Endothelial cell of umbilical vein (primary cell): ENCODE measurements around the gene KLF3. TPM values are rescaled to one million over a fixed set of nuclear protein-coding genes. Genes with fewer than 3 reads are reported as not detected.

Experiments used
- BruUV-seq: library from RNA; stranded (reverse); fragments of 400-500 nt; replicated peaks from 2 replicates; lab custom pipeline; 2021; lab: Mats Ljungman, UMichigan
- CTCF ChIA-PET: fragments of 300-600, 350-600 bp; sonication (Branson Sonifier 250); formaldehyde crosslinking; loops from one replicate; lab custom pipeline; 2021; ENCODE audit warnings: antibody characterized with exemption, inconsistent platforms; lab: Charles Lee
- POLR2A ChIA-PET: fragments of 300-600, 350-600 bp; sonication (Branson Sonifier 250); formaldehyde crosslinking; loops from one replicate; lab custom pipeline; 2021; ENCODE audit warnings: antibody characterized with exemption, inconsistent platforms; lab: Charles Lee
- DNase-seq: peaks from one replicate; pipeline ENCODE4 v3.0.0-alpha.2; 2011; ENCODE audit warnings: low read depth, low spot score
- FAIRE-seq: peaks from 2 replicates; lab custom pipeline; 2011; peaks lifted over from hg19 to GRCh38; lab: Jason Lieb, UNC
- H2AFZ ChIP-seq: 2 replicates; pipeline ENCODE4 v1.6.0; 2012; ENCODE audit warnings: low read depth, low read length, control low read depth, inconsistent platforms
- H3K27ac ChIP-seq: 2 replicates; pipeline ENCODE4 v1.5.1; 2011; ENCODE audit warnings: low read depth, mild to moderate bottlenecking, control low read depth, low read length, moderate library complexity; ENCODE audit not compliant: insufficient read depth
- H3K27me3 ChIP-seq, 2 experiments: 2 replicates each; pipeline versions ENCODE4 v1.6.0 to v1.6.1; 2011; ENCODE audit warnings: low read length in 2 of 2, mixed read lengths in 1 of 2; ENCODE audit not compliant: control insufficient read depth in 2 of 2, insufficient read depth in 2 of 2
- H3K36me3 ChIP-seq, 2 experiments: 2 replicates in 1 of 2; 3 replicates in 1 of 2; pipeline ENCODE4 v1.5.1; 2011; ENCODE audit warnings: low read length in 2 of 2, mild to moderate bottlenecking in 1 of 2, moderate library complexity in 1 of 2; ENCODE audit not compliant: control insufficient read depth in 2 of 2, insufficient read depth in 2 of 2; ENCODE audit errors: extremely low read depth in 1 of 2
- H3K4me1 ChIP-seq: 3 replicates; pipeline ENCODE4 v1.5.1; 2011; ENCODE audit warnings: mild to moderate bottlenecking, low read length; ENCODE audit not compliant: control insufficient read depth, insufficient read depth; ENCODE audit errors: extremely low read depth
- H3K4me2 ChIP-seq: 2 replicates; pipeline ENCODE4 v1.6.1; 2011; ENCODE audit warnings: low read length, control low read depth, mixed read lengths; ENCODE audit not compliant: insufficient read depth
- H3K4me3 ChIP-seq, 3 experiments: fragments of 200-600 bp in 1 of 3; sonication (generic), shearing (Covaris generic) in 1 of 3; replicated peaks in 1 of 3; 2 replicates each; pipeline ENCODE4 v1.5.1; 2011 to 2016; ENCODE audit warnings: control low read depth in 3 of 3, low read length in 3 of 3, mild to moderate bottlenecking in 2 of 3, inconsistent platforms in 1 of 3, low read depth in 1 of 3, moderate library complexity in 1 of 3; ENCODE audit not compliant: insufficient read depth in 1 of 3
- H3K79me2 ChIP-seq: 2 replicates; pipeline ENCODE4 v1.6.0; 2012; ENCODE audit warnings: low read length, inconsistent platforms; ENCODE audit not compliant: control insufficient read depth, insufficient read depth
- H3K9ac ChIP-seq: replicated peaks from 2 replicates; pipeline ENCODE3; 2011; ENCODE audit warnings: low read length, control low read depth; ENCODE audit not compliant: insufficient read depth; ENCODE audit errors: extremely low read depth
- H3K9me1 ChIP-seq: replicated peaks from 3 replicates; pipeline ENCODE4 v1.6.0; 2011; ENCODE audit warnings: mild to moderate bottlenecking, low read length; ENCODE audit not compliant: control insufficient read depth, insufficient read depth; ENCODE audit errors: extremely low read depth
- H3K9me3 ChIP-seq: replicated peaks from 2 replicates; pipeline ENCODE4 v1.5.1; 2012; ENCODE audit warnings: low read length, inconsistent platforms; ENCODE audit not compliant: control insufficient read depth, insufficient read depth
- H4K20me1 ChIP-seq: replicated peaks from 2 replicates; pipeline ENCODE3; 2011; ENCODE audit warnings: mild to moderate bottlenecking, low read length; ENCODE audit not compliant: control insufficient read depth, insufficient read depth; ENCODE audit errors: extremely low read depth
- FOS ChIP-seq: IDR thresholded peaks from 2 replicates; pipeline ENCODE4 v1.6.1; 2011; ENCODE audit warnings: mild to moderate bottlenecking, low read length, moderate library complexity, borderline replicate concordance; ENCODE audit not compliant: insufficient read depth
- POLR2A ChIP-seq: IDR thresholded peaks from 2 replicates; pipeline ENCODE4 v1.6.1; 2012; ENCODE audit warnings: low read depth, mild to moderate bottlenecking, control low read depth, low read length
- POLR2AphosphoS5 ChIP-seq: IDR thresholded peaks from 2 replicates; pipeline ENCODE4 v1.6.1; 2012; ENCODE audit warnings: low read depth, mild to moderate bottlenecking, control low read depth, low read length, moderate library complexity; ENCODE audit not compliant: insufficient read depth
- dilution Hi-C: fragments of 300-500 bp; cut with MboI; formaldehyde crosslinking; loops from one replicate; pipeline ENCODE4 v1.15.0; 2019; ENCODE audit warnings: low sequenced_read_pairs; ENCODE audit not compliant: extremely low pct_ligation_motif_present
- intact Hi-C: fragments of 100-400 bp; cut with micrococcal nuclease; formaldehyde crosslinking; loops from one replicate; pipeline ENCODE4 v1.10.0; 2022
- polyA plus RNA-seq, 4 experiments: library from polyadenylated mRNA; depleted of rRNA in 3 of 4; stranded (reverse) in 3 of 4; unstranded in 1 of 4; fragments of >200 nt; gene quantifications; 2 replicates each; pipeline versions ENCODE4 v1.2.1 to v1.2.3, GENCODE V29; 2011 to 2012; ENCODE audit warnings: missing spikeins in 1 of 4
- total RNA-seq: library from RNA; stranded (reverse); gene quantifications from 2 replicates; pipeline ENCODE4 v1.2.3, GENCODE V29; 2021
- TF ChIP-seq, protein P1 (sequence below): IDR thresholded peaks from 2 replicates; pipeline ENCODE4 v1.6.1; 2011; ENCODE audit not compliant: insufficient read depth, insufficient read length

The KLF3 gene
- total and polyA plus RNA-seq, 2 donors (not counting 3 experiments of a cell fraction or from before 2014, with no cell fraction given) = 27.7 to 50.5 TPM

DNA sequence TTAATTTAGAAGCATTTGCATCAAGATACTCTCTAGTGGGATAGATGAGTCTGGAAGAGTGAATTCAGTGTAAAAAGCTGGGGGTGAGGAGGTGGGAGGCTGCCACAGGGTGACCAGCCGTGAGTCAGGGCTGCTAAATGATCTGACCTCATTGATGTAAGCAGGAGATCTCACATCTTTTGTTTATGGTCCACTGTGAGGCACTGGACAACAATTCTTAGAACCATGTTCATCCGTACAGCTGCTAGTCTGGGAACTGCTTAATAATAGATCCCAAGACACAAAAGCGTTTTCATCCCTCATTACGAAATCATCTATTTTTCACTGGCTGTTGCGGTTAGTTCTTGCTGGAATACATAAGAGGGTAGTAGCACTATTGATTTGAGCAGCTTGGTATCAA is 14.1 kb downstream of the KLF3 start:
- ChIA-PET CTCF (interaction anchor here (0.6 to 6.0 kb wide), 5 partner anchors 9 to 497 kb away, joined by 3 to 133 read pairs (median 16); no protein-coding TSS in a partner anchor), POLR2A (no interaction called here)
- intact Hi-C loops = no loop called here

DNA sequence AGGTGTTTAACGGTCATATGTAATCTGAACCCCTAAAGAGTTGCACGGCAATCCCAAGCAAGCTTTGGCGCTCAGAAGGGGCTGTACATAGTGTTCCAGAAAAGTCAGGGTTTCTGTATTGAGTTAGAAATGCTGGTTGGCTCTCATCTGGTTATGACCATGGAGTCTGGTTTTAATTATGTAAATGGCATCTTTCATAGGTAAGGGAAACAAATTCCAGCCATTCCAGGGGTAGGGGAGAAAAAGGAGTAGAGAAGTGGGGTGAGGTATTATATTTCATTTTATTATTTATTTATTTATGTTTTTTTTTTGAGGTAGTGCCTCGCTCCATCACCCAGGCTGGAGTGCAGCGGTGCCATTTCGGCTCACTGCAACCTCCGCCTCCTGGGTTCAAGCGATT is 15.9 kb downstream of the KLF3 start:
- Histone ChIP-seq H3K27me3 (no peaks in the 10 kb centered on the region), H3K4me3 (no peak overlapping the region), H3K9me3 (no peaks in the 10 kb centered on the region), H3K36me3 (peaks cover 7 to 18% of the 10 kb centered on the region in 2 experiments), H3K79me2 (peaks cover 90% of the 10 kb centered on the region), H2AFZ (no peak overlapping the region), H3K27ac (no peak overlapping the region), H3K9ac (no peak overlapping the region), H3K4me2 (no peak overlapping the region), H4K20me1 (peaks cover 9% of the 10 kb centered on the region), H3K9me1 (no peaks in the 10 kb centered on the region), H3K4me1 (peaks cover 20% of the 10 kb centered on the region)
- POLR2A ChIA-PET = no interaction called here
- CTCF ChIA-PET = no interaction called here
- no peak for DNase-seq
- TF ChIP-seq, protein P1, sequence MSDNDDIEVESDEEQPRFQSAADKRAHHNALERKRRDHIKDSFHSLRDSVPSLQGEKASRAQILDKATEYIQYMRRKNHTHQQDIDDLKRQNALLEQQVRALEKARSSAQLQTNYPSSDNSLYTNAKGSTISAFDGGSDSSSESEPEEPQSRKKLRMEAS = no peak
- TF ChIP-seq POLR2AphosphoS5 (no peak), POLR2A (no peak)
- dilution Hi-C loops (no loop called here), intact Hi-C loops (no loop called here)
- BruUV-seq = no TSS peak
- FAIRE-seq = no peak

More for the DNA sequence above, 14.1 kb downstream of the KLF3 start:
- DNase-seq = peak; percentile 46
- Histone ChIP-seq H3K79me2 (peaks cover 92% of the 10 kb centered on the region), H3K4me3 (no peak overlapping the region), H3K4me2 (no peak overlapping the region), H3K36me3 (peaks cover 7 to 13% of the 10 kb centered on the region in 2 experiments), H4K20me1 (peaks cover 9% of the 10 kb centered on the region), H3K9me1 (no peaks in the 10 kb centered on the region), H2AFZ (no peak overlapping the region), H3K27ac (peak overlapping the region; percentile 13), H3K9me3 (no peaks in the 10 kb centered on the region), H3K4me1 (peaks cover 38% of the 10 kb centered on the region), H3K9ac (no peak overlapping the region), H3K27me3 (no peaks in the 10 kb centered on the region)
- FAIRE-seq = peak; percentile 44
- dilution Hi-C loops = no loop called here
- no TSS peak for BruUV-seq
- TF ChIP-seq, protein P1 = no peak
- TF ChIP-seq FOS = peak; percentile 19
